Endothelial cell of hepatic sinusoid (primary cell): ENCODE results near the gene FAM135A.

Experiments
- in situ Hi-C: cut with HindIII; loops from 2 replicates; pipeline ENCODE4 v1.10.0; 2017; ENCODE audit warnings: low sequenced_read_pairs

The FAM135A gene

GRCh38 chr6:70413114-70413991, at the start of gene FAM135A:
Gene FAM135A (plus strand): TSS chr6:70413508. CDS start chr6:70428343, 14,835 bp downstream.
- in situ Hi-C loops: no loop called here

- in situ Hi-C loops: no loop called here
These were observed 49.4 kb upstream of the FAM135A start for GRCh38 chr6:70363741-70364493.

- in situ Hi-C loops: no loop called here
These were observed 43.9 kb upstream of the FAM135A start for GRCh38 chr6:70369332-70369950.

GRCh38 chr6:70370496-70370895, 42.8 kb upstream of the FAM135A start:
- in situ Hi-C loops: no loop called here

- in situ Hi-C loops: no loop called here
These were observed 41.7 kb upstream of the FAM135A start for GRCh38 chr6:70371454-70372105.

GRCh38 chr6:70375166-70375565, 38.1 kb upstream of the FAM135A start:
- in situ Hi-C loops: no loop called here

GRCh38 chr6:70375882-70376281, 37.4 kb upstream of the FAM135A start:
- in situ Hi-C loops: no loop called here

- in situ Hi-C loops: no loop called here
These were observed 36.7 kb upstream of the FAM135A start for GRCh38 chr6:70376628-70377027.

- in situ Hi-C loops: no loop called here
These were observed 35.9 kb upstream of the FAM135A start for GRCh38 chr6:70377372-70377771.

GRCh38 chr6:70379473-70380013, 33.8 kb upstream of the FAM135A start:
- in situ Hi-C loops: no loop called here

GRCh38 chr6:70380252-70380651, 33.1 kb upstream of the FAM135A start:
- in situ Hi-C loops: no loop called here

- in situ Hi-C loops: no loop called here
These were observed 32.4 kb upstream of the FAM135A start for GRCh38 chr6:70380771-70381416.

GRCh38 chr6:70381417-70381782, 31.9 kb upstream of the FAM135A start:
- in situ Hi-C loops: no loop called here

GRCh38 chr6:70385901-70386300, 27.4 kb upstream of the FAM135A start:
- in situ Hi-C loops: no loop called here

- in situ Hi-C loops: no loop called here
These were observed 24.5 kb upstream of the FAM135A start for GRCh38 chr6:70388814-70389213.

GRCh38 chr6:70389261-70389660, 24.0 kb upstream of the FAM135A start:
- in situ Hi-C loops: no loop called here

GRCh38 chr6:70390067-70390466, 23.2 kb upstream of the FAM135A start:
- in situ Hi-C loops: no loop called here

- in situ Hi-C loops: no loop called here
These were observed 21.8 kb upstream of the FAM135A start for GRCh38 chr6:70391492-70391891.

- in situ Hi-C loops: no loop called here
These were observed 18.6 kb upstream of the FAM135A start for GRCh38 chr6:70394518-70395300.

GRCh38 chr6:70395301-70395672, 18.0 kb upstream of the FAM135A start:
- in situ Hi-C loops: no loop called here
